Hepatocyte (in vitro differentiated cells): ENCODE measurements around the gene SDK1. TPM values are rescaled to one million over a fixed set of nuclear protein-coding genes. Genes with fewer than 3 reads are reported as not detected.

Source experiments
- DNase-seq: peaks from one replicate; pipeline ENCODE4 v3.0.0-alpha.2; 2016; ENCODE audit warnings: low spot score
- H2AFZ ChIP-seq: fragments of 200-600 bp; sonication (generic); 2 replicates; pipeline ENCODE4 v1.6.0; 2016; ENCODE audit warnings: antibody characterized with exemption, mild to moderate bottlenecking
- H3K27ac ChIP-seq: fragments of 200-600 bp; sonication (generic); 2 replicates; pipeline ENCODE4 v1.5.1; 2016; ENCODE audit warnings: mild to moderate bottlenecking
- H3K27me3 ChIP-seq: fragments of 200-600 bp; sonication (generic); 2 replicates; pipeline ENCODE4 v1.6.1; 2016
- H3K36me3 ChIP-seq: fragments of 200-600 bp; sonication (generic); replicated peaks from 2 replicates; pipeline ENCODE4 v1.5.1; 2016; ENCODE audit warnings: low read depth; ENCODE audit not compliant: insufficient read depth
- H3K4me1 ChIP-seq: fragments of 200-600 bp; sonication (generic); 2 replicates; pipeline ENCODE4 v1.5.1; 2016; ENCODE audit warnings: mild to moderate bottlenecking, moderate library complexity; ENCODE audit not compliant: insufficient read depth
- H3K4me2 ChIP-seq: fragments of 200-600 bp; sonication (generic); 2 replicates; pipeline ENCODE4 v1.6.0; 2016
- H3K4me3 ChIP-seq: fragments of 200-600 bp; sonication (generic); 2 replicates; pipeline ENCODE4 v1.5.1; 2016; ENCODE audit warnings: mild to moderate bottlenecking
- H3K79me2 ChIP-seq: fragments of 200-600 bp; sonication (generic); 2 replicates; pipeline ENCODE4 v1.6.0; 2017; ENCODE audit warnings: mild to moderate bottlenecking
- H3K9me2 ChIP-seq: fragments of 200-600 bp; sonication (generic); replicated peaks from 2 replicates; pipeline ENCODE4 v1.6.0; 2017; ENCODE audit warnings: mild to moderate bottlenecking; ENCODE audit not compliant: insufficient read depth
- H3K9me3 ChIP-seq: fragments of 200-600 bp; sonication (generic); 2 replicates; pipeline ENCODE4 v1.5.1; 2016; ENCODE audit warnings: low read depth, mild to moderate bottlenecking
- H4K20me1 ChIP-seq: fragments of 200-600 bp; sonication (generic); 2 replicates; pipeline ENCODE4 v1.6.0; 2016; ENCODE audit warnings: mild to moderate bottlenecking; ENCODE audit not compliant: insufficient read depth, poor library complexity, severe bottlenecking
- EZH2 ChIP-seq: fragments of 200-600 bp; sonication (generic); IDR thresholded peaks from 2 replicates; pipeline ENCODE4 v1.6.1; 2016; ENCODE audit warnings: antibody characterized with exemption, mild to moderate bottlenecking, borderline replicate concordance
- EZH2phosphoT487 ChIP-seq: fragments of 200-600 bp; sonication (generic); IDR thresholded peaks from one replicate; pipeline ENCODE4 v1.6.1; 2018; ENCODE audit warnings: antibody characterized with exemption, mild to moderate bottlenecking, low read depth, moderate library complexity; ENCODE audit not compliant: unreplicated experiment, severe bottlenecking
- WGBS: methylation state at CpG from one replicate; pipeline ENCODE4 v1.1.6; 2016; ENCODE audit warnings: low lambda C conversion rate; ENCODE audit errors: missing lambda C conversion rate; 5-methylcytosine and 5-hydroxymethylcytosine counted together
- polyA plus RNA-seq: library from polyadenylated mRNA; unstranded; fragments of >200 nt; fragmentation: Nextera tagmentation; extraction: Ambion mirVana; gene quantifications from 2 replicates; pipeline ENCODE4 v1.2.1, GENCODE V29; 2016
- total RNA-seq: library from RNA; depleted of rRNA; stranded (reverse); fragments of >200 nt; gene quantifications from 2 replicates; pipeline ENCODE4 v1.2.3, GENCODE V29; 2014
- TF ChIP-seq, protein P1 (sequence below): fragments of 200-600 bp; sonication (generic); IDR thresholded peaks from 2 replicates; pipeline ENCODE4 v1.5.1; 2016; ENCODE audit warnings: antibody characterized with exemption, mild to moderate bottlenecking; ENCODE audit not compliant: poor library complexity

The SDK1 gene
- total and polyA plus RNA-seq, 2 experiments from 2014 or later = 4.3 to 10.0 TPM

DNA sequence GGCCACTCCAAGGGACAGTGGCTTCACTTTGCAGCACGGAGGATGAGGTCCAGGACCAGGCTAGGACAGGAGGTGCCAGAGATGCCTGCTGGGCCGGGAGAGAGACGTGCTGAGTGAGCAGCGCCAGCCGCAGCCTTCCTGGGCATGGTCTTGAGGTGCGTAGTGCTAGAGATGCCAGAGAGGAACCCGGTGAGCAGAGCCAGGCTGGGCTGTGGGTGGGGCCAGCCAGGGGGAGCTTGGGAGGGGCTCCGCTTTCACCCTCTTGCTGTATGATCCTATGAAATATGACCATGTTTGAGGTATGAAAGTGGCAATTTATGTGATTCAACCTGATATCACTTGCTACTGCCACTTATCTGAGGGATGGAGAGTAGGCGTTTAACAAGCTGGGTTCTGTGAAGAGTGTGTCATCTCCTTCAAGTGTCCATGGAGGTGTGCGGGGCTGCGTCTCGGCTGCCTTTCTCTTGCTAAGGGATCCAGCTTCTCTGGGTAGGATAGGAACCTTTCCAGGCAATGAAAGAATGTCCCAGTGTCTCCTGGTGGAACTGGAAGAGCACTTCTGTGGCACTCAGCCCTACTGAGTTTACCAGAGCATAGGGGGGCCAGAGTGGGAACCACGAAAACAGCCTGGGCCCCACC is 862.6 kb downstream of the SDK1 start:
- no peak overlapping the region for H3K27ac ChIP-seq
- H3K9me2 ChIP-seq = no peaks in the 10 kb centered on the region
- H3K9me3 ChIP-seq = no peaks in the 10 kb centered on the region
- TF ChIP-seq EZH2 = no peak
- no peak for TF ChIP-seq EZH2phosphoT487
- TF ChIP-seq, protein P1, sequence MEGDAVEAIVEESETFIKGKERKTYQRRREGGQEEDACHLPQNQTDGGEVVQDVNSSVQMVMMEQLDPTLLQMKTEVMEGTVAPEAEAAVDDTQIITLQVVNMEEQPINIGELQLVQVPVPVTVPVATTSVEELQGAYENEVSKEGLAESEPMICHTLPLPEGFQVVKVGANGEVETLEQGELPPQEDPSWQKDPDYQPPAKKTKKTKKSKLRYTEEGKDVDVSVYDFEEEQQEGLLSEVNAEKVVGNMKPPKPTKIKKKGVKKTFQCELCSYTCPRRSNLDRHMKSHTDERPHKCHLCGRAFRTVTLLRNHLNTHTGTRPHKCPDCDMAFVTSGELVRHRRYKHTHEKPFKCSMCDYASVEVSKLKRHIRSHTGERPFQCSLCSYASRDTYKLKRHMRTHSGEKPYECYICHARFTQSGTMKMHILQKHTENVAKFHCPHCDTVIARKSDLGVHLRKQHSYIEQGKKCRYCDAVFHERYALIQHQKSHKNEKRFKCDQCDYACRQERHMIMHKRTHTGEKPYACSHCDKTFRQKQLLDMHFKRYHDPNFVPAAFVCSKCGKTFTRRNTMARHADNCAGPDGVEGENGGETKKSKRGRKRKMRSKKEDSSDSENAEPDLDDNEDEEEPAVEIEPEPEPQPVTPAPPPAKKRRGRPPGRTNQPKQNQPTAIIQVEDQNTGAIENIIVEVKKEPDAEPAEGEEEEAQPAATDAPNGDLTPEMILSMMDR = no peak
- H3K36me3 ChIP-seq = no peaks in the 10 kb centered on the region
- no peaks in the 10 kb centered on the region for H3K27me3 ChIP-seq
- no peak for DNase-seq
- H3K4me2 ChIP-seq = no peak overlapping the region
- H3K79me2 ChIP-seq = no peaks in the 10 kb centered on the region
- no peak overlapping the region for H3K4me3 ChIP-seq
- 96% methylated on average over 13 of the region's 13 CpGs for WGBS
- H3K4me1 ChIP-seq = no peaks in the 10 kb centered on the region
- no peak overlapping the region for H2AFZ ChIP-seq
- no peaks in the 10 kb centered on the region for H4K20me1 ChIP-seq

DNA sequence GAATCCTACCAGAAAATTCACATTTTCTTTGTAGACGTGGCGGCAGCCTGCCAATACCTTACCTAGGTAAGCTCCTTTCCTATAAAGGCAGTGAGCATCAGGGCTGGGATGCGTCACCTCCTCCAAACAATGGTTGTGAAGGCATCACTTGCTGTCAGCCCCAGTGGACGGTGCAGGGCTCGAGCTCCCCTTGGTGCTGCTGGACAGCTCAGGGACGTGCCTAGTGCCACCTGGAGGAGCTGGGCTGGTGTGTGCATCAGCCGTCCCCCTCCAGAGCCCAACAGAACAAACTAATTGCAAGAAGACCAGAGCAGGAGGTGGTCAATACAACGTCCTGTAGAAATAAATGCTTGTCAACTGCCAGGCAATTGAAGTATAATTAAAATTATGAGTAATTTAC is 863.5 kb downstream of the SDK1 start:
- Histone ChIP-seq H2AFZ (no peak overlapping the region), H3K27ac (no peak overlapping the region), H3K9me3 (no peaks in the 10 kb centered on the region), H3K4me1 (no peaks in the 10 kb centered on the region), H3K27me3 (no peaks in the 10 kb centered on the region), H3K36me3 (no peaks in the 10 kb centered on the region), H3K79me2 (no peaks in the 10 kb centered on the region), H4K20me1 (no peaks in the 10 kb centered on the region), H3K4me3 (no peak overlapping the region), H3K4me2 (no peak overlapping the region), H3K9me2 (no peaks in the 10 kb centered on the region)
- no peak for DNase-seq
- 78% methylated on average over 8 of the region's 8 CpGs for WGBS
- no peak for TF ChIP-seq EZH2
- TF ChIP-seq EZH2phosphoT487 = no peak
- TF ChIP-seq, protein P1 = no peak

DNA sequence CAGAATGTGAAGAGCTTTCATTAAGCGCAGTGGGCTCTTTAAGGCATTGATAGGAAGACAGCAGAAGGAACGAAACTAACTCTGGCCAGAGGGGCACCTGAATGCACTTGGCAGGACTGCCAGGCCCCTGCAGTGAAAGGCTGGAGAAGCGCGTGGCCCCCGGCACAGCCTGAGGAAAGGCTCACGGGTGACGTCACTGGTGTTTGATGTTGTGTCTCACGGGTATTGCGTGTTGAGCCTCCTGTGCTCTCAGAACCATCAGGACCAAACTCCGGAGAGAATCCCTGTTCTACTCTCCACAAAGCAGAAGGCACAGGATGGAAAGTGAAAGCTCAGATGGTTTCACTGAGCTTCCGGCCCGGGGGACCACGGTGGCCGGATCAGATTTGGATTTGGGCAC is 865.3 kb downstream of the SDK1 start:
- TF ChIP-seq, protein P1 = no peak
- TF ChIP-seq EZH2 = no peak
- no peak for TF ChIP-seq EZH2phosphoT487
- DNase-seq = no peak
- no peaks in the 10 kb centered on the region for H3K9me3 ChIP-seq
- H3K36me3 ChIP-seq = no peaks in the 10 kb centered on the region
- no peaks in the 10 kb centered on the region for H3K79me2 ChIP-seq
- H3K9me2 ChIP-seq = no peaks in the 10 kb centered on the region
- no peaks in the 10 kb centered on the region for H3K27me3 ChIP-seq
- no peak overlapping the region for H3K4me3 ChIP-seq
- H4K20me1 ChIP-seq = no peaks in the 10 kb centered on the region
- no peak overlapping the region for H2AFZ ChIP-seq
- H3K4me1 ChIP-seq = no peaks in the 10 kb centered on the region
- H3K27ac ChIP-seq = no peak overlapping the region
- 94% methylated on average over 14 of the region's 14 CpGs for WGBS
- no peak overlapping the region for H3K4me2 ChIP-seq

DNA sequence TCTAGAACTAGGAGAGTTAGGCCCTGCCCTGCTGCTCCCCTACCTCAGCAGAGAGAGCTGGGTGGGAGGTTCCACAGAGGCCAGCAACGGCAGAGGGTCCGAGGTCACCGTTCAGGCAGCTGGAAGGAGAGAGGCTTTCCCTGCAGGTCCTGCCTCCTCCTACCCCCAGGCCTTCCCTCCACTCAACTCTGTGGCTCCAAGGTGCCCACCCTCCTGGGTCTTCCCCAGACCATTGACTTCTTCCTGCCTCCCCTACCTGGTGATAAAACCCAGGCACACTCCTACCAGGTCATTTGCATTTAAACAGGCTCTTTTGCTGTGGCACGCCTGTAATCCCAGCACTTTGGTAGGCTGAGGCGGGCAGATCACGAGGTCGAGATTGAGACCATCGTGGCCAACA is 865.8 kb downstream of the SDK1 start:
- Histone ChIP-seq H3K9me3 (no peaks in the 10 kb centered on the region), H3K79me2 (no peaks in the 10 kb centered on the region), H3K4me1 (no peaks in the 10 kb centered on the region), H4K20me1 (no peaks in the 10 kb centered on the region), H3K27ac (no peak overlapping the region), H3K4me2 (no peak overlapping the region), H2AFZ (no peak overlapping the region), H3K9me2 (no peaks in the 10 kb centered on the region), H3K27me3 (no peaks in the 10 kb centered on the region), H3K36me3 (no peaks in the 10 kb centered on the region), H3K4me3 (no peak overlapping the region)
- TF ChIP-seq EZH2 (no peak), EZH2phosphoT487 (no peak)
- TF ChIP-seq, protein P1 = no peak
- DNase-seq = no peak
- 79% methylated on average over 8 of the region's 8 CpGs for WGBS
